Measurements from ENCODE around the gene SHANK1. TPM values are rescaled to one million over a fixed set of nuclear protein-coding genes. Genes with fewer than 3 reads are reported as not detected.
A peak's percentile ranks its signal among the peaks of the same experiment; 100 is the strongest.

The SHANK1 gene
- total RNA-seq, 1 experiment from 2014 or later, result 0.47 TPM

DNA sequence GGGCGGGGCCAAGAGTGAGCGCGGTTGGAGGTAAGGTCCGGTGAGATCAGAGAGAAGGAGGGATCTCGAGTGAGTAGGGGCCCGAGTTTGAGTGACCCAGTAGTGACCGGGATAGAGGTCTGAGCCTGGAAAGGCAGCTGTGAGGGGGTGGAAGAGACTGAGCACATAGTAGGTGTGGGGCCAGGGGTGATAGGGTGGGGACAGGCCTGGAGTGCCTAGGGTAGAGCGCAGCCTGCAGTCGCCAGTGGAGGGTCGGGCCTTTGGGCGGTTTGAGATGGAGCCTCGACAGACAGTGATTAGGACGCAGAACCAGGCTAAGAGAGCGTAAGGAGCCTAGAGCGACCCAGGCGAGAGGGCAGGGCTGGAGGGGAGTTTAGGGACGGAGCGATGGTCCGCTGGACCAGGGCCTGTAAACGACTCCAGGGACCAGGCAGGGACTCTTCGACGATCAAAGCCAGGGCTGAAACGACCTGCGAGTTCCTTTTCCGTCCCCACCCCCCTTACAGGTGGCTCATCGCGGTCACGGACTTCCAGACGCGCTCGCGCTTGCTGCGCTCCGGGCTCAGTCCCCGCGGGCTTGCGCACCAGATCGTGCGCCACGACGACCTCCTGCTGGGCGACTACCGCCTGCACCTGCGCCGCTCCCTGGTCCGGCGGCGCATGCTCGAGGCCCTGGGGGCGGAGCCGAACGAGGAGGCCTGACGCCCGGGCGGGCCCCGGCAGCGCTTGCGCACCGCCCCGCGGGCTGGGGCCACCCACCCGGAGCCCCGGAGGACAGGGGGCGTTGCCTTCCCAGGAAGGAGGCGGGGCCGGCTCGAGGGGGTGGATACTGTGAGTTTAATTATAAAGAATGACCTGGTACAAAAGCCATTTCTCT lies 60.9 kb downstream of the SHANK1 start:
- peaks cover 12% of the 10 kb centered on the region for H3K4me1 ChIP-seq (ENCODE audit: insufficient read depth, low read length)
- DNase-seq (peak; percentile 92), ATAC-seq (peak; percentile 61)
- no peaks in the 10 kb centered on the region for H3K9me3 ChIP-seq (ENCODE audit: low read length)
- H3K4me3 ChIP-seq (ENCODE audit: low read length), result peak overlapping the region; percentile 62
- BruUV-seq (replicated peaks), result TSS peak; percentile 99
- no peaks in the 10 kb centered on the region for H3K79me2 ChIP-seq (ENCODE audit: low read length)
- H2AFZ ChIP-seq (ENCODE audit: low read length), result peak overlapping the region; percentile 73
- H4K20me1 ChIP-seq (ENCODE audit: low read length), result no peaks in the 10 kb centered on the region
- H3K27me3 ChIP-seq (ENCODE audit: low read length), result peaks cover 13% of the 10 kb centered on the region; the same call in 1 of the 2 replicates
- peak overlapping the region; percentile 82 for H3K4me2 ChIP-seq (ENCODE audit: low read length)
- H3F3A ChIP-seq (ENCODE audit: low read length, unreplicated experiment), result no peaks in the 10 kb centered on the region
- ChIA-PET POLR2A (ENCODE audit: unreplicated experiment) (no interaction called here), CTCF (no interaction called here)
- intact Hi-C loops (cut with micrococcal nuclease), result no loop called here
- TF ChIP-seq EZH2phosphoT487 (IDR thresholded peaks at IDR 0.05; ENCODE audit: borderline replicate concordance, low read length) (no peak), EZH2 (IDR thresholded peaks at IDR 0.05; ENCODE audit: low read length, unreplicated experiment) (no peak)
- TF ChIP-seq, protein P1, sequence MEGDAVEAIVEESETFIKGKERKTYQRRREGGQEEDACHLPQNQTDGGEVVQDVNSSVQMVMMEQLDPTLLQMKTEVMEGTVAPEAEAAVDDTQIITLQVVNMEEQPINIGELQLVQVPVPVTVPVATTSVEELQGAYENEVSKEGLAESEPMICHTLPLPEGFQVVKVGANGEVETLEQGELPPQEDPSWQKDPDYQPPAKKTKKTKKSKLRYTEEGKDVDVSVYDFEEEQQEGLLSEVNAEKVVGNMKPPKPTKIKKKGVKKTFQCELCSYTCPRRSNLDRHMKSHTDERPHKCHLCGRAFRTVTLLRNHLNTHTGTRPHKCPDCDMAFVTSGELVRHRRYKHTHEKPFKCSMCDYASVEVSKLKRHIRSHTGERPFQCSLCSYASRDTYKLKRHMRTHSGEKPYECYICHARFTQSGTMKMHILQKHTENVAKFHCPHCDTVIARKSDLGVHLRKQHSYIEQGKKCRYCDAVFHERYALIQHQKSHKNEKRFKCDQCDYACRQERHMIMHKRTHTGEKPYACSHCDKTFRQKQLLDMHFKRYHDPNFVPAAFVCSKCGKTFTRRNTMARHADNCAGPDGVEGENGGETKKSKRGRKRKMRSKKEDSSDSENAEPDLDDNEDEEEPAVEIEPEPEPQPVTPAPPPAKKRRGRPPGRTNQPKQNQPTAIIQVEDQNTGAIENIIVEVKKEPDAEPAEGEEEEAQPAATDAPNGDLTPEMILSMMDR (conservative IDR thresholded peaks at IDR 0.05; ENCODE audit: low read depth, low read length), result no peak
- no peaks in the 10 kb centered on the region for H3K9me2 ChIP-seq (replicated peaks; ENCODE audit: low read length)
- no peak overlapping the region for H3K27ac ChIP-seq (ENCODE audit: low read length)
- no peaks in the 10 kb centered on the region for H3K36me3 ChIP-seq (ENCODE audit: low read depth, low read length)
- H3K9ac ChIP-seq (ENCODE audit: low read length), result peak overlapping the region; percentile 33

DNA sequence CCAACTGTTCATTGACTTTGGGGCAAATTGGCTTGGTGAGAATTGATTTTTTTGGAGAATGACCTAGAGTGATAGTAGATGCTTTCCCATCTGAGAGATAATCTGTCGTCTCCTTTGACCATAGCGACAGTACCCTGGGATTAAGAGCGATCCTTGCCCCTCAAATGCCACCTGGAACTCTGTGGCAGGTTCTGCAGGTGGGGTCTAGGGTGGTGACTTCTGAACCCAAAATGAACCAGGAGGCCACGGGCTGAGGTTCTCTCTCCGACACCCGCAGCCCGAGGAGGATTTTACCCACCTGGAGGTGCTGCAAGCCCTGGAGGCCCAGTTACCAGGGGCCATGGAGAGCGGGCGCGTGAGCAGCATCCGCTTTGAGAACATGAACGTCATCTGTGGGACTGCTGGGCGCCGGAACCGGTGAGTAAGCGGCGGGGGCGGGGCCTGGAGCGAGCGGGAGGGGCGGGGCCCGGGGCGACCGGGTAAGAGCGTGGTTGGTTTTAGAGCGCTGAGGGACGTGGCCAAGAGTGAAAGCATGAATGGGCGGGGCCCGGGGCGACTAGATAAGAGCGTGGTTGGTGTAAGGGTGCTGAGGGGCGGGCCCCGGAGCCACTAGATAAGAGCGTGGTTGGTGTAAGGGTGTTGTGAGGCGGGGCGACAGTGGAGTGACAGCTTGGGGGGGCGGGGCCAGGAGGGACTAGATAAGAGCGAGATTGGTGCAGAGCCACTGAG lies 61.7 kb downstream of the SHANK1 start:
- no peaks in the 10 kb centered on the region for H3K9me3 ChIP-seq (ENCODE audit: low read length)
- no TSS peak for BruUV-seq (replicated peaks)
- CTCF ChIA-PET, result no interaction called here
- 0 out of 2 replicates have a peak overlapping the region, but pooled peaks have one; percentile 11 for H3K9ac ChIP-seq (ENCODE audit: low read length)
- no peaks in the 10 kb centered on the region for H3K79me2 ChIP-seq (ENCODE audit: low read length)
- no peaks in the 10 kb centered on the region for H3F3A ChIP-seq (ENCODE audit: low read length, unreplicated experiment)
- H3K27ac ChIP-seq (ENCODE audit: low read length), result no peak overlapping the region
- H3K4me2 ChIP-seq (ENCODE audit: low read length), result peak overlapping the region; percentile 82
- no peaks in the 10 kb centered on the region for H3K9me2 ChIP-seq (replicated peaks; ENCODE audit: low read length)
- POLR2A ChIA-PET (ENCODE audit: unreplicated experiment), result no interaction called here
- H3K27me3 ChIP-seq (ENCODE audit: low read length), result peaks cover 21% of the 10 kb centered on the region; the same call in 1 of the 2 replicates
- DNase-seq (peak; percentile 98), ATAC-seq (peak; percentile 92)
- H3K4me1 ChIP-seq (ENCODE audit: insufficient read depth, low read length), result peaks cover 12% of the 10 kb centered on the region
- no peak for TF ChIP-seq EZH2phosphoT487 (IDR thresholded peaks at IDR 0.05; ENCODE audit: borderline replicate concordance, low read length)
- TF ChIP-seq, protein P1 (conservative IDR thresholded peaks at IDR 0.05; ENCODE audit: low read depth, low read length), result no peak
- TF ChIP-seq EZH2 (IDR thresholded peaks at IDR 0.05; ENCODE audit: low read length, unreplicated experiment), result no peak
- H2AFZ ChIP-seq (ENCODE audit: low read length), result peak overlapping the region; percentile 73
- H4K20me1 ChIP-seq (ENCODE audit: low read length), result no peaks in the 10 kb centered on the region
- intact Hi-C loops (cut with micrococcal nuclease), result no loop called here
- no peaks in the 10 kb centered on the region for H3K36me3 ChIP-seq (ENCODE audit: low read depth, low read length)
- peak overlapping the region; percentile 62 for H3K4me3 ChIP-seq (ENCODE audit: low read length)
